Adrenal gland (tissue), 12 donors: ENCODE data around the gene SLC29A1. TPM values are rescaled to one million over a fixed set of nuclear protein-coding genes. Genes with fewer than 3 reads are reported as not detected.

Experiments used
- DNase-seq, 7 donors: peaks; one replicate each; pipeline ENCODE4 v3.0.0-alpha.2; 2019 to 2020
- H3K27ac ChIP-seq, 5 donors: fragments of 200-600 bp; sonication (generic) in 4 of 5; 1 replicate in 3 of 5; 2 replicates in 2 of 5; pipeline versions ENCODE4 v1.5.1 to v1.8.0; 2016 to 2020; ENCODE audit warnings: mild to moderate bottlenecking in 1 of 5
- H3K27me3 ChIP-seq: fragments of 200-600 bp; 2 replicates; pipeline ENCODE4 v1.8.0; 2021
- H3K36me3 ChIP-seq, 2 donors: fragments of 200-600 bp; replicated peaks in 1 of 2; 1 replicate in 1 of 2; 2 replicates in 1 of 2; pipeline versions ENCODE4 v1.5.1 to v1.8.0; 2018 to 2022
- H3K4me1 ChIP-seq, 2 donors: fragments of 200-600 bp; replicated peaks in 1 of 2; 1 replicate in 1 of 2; 2 replicates in 1 of 2; pipeline versions ENCODE4 v1.5.1 to v1.8.0; 2018 to 2021
- H3K4me3 ChIP-seq, 4 donors: fragments of 200-600 bp; sonication (generic) in 3 of 4; one replicate each; pipeline ENCODE4 v1.5.1; 2016 to 2018
- H3K9me3 ChIP-seq, 3 donors: fragments of 200-600 bp; sonication (generic) in 1 of 3; replicated peaks in 1 of 3; 1 replicate in 2 of 3; 2 replicates in 1 of 3; pipeline versions ENCODE4 v1.5.1 to v1.8.0; 2016 to 2021
- POLR2A ChIP-seq, 2 donors: fragments of 450-650 bp; IDR thresholded peaks; one replicate each; pipeline ENCODE4 v1.6.1; 2017; ENCODE audit warnings: antibody characterized with exemption in 2 of 2, mild to moderate bottlenecking in 2 of 2, moderate library complexity in 1 of 2
- WGBS, 4 donors: extraction: QIAGEN DNeasy Blood & Tissue Kit in 2 of 4; methylation state at CpG; one replicate each; pipeline versions ENCODE4 v1.1.5 to v1.1.7; 2013 to 2017; 5-methylcytosine and 5-hydroxymethylcytosine counted together
- intact Hi-C, 2 donors: fragments of 100-400 bp; cut with DNase I; formaldehyde crosslinking; loops; one replicate each; pipeline versions ENCODE4 v1.14.1 to v1.15.0; 2022 to 2023
- polyA plus RNA-seq, 3 donors: library from polyadenylated mRNA; stranded (reverse); fragments of 200-250 nt in 2 of 3; fragments of 350-450 nt in 1 of 3; fragmentation: Illumina TruSeq in 1 of 3; extraction: RNeasy Lipid Tissue Mini Kit (QIAGEN cat#74804) in 1 of 3; gene quantifications; one replicate each; pipeline ENCODE4 v1.2.3, GENCODE V29; 2013 to 2014
- total RNA-seq, 9 donors: library from RNA; depleted of rRNA in 4 of 9; stranded (reverse); fragments of >200 nt in 4 of 9; fragments of 120-200 nt in 1 of 9; fragmentation: NEBNext Ultra II Directional in 1 of 9; extraction: Animal tissue kit (Norgen Biotek cat#: 25700) in 1 of 9; gene quantifications; one replicate each; pipeline versions ENCODE4 v1.1.0 to v1.2.4, GENCODE V29; 2013 to 2023
- TF ChIP-seq, protein P1 (sequence below), 6 experiments: fragments of 450-650 bp in 4 of 6; fragments of 200-600 bp in 2 of 6; sonication (generic) in 1 of 6; IDR thresholded peaks; 1 replicate in 5 of 6; 2 replicates in 1 of 6; pipeline versions ENCODE4 v1.5.1 to v1.8.0; 2016 to 2021; ENCODE audit warnings: antibody characterized with exemption in 6 of 6, mild to moderate bottlenecking in 2 of 6, moderate library complexity in 1 of 6
- donor health status: healthy with polysubstance abuse.
- donor health status: Bipolar disorder and iron deficiency.
- donor health status: DM: yes; HTN: yes; CAD: no.
- donor health status: DM: no; HTN: no; CAD: no.
- donor health status: DM: no; HTN: no; CAD: no.
- donor health status: DM: yes; HTN: yes; CAD: no.

The SLC29A1 gene
- total and polyA plus RNA-seq, 12 donors = 48.6 to 356 (median 134) TPM

DNA sequence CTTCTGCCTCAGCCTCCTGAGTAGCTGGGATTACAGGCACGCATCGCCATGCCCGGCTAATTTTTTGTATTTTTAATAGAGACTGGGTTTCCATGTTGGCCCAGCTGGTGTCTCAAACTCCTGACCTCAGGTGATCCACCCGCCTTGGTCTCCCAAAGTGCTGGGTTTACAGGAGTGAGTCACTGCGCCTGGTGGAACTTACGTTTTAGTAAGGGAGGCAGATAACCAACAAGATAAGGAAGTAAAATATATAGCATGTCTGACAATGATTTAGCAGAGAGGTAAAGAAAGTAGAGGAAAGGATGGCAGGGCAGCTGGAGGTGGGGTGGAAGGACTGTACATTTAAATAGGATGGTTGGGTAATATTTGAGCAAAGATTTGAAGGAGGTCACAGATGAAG, 19.4 kb upstream of the SLC29A1 start:
- H3K27me3 ChIP-seq = no peaks in the 10 kb centered on the region
- H3K4me1 ChIP-seq = peaks cover 3 to 4% of the 10 kb centered on the region in 2 donors
- H3K27ac ChIP-seq = no peak overlapping the region
- WGBS, 4 donors = 92 to 97% (median 95%) methylated on average over 6 of the region's 6 CpGs
- intact Hi-C loops = no loop called here
- no peaks in the 10 kb centered on the region for H3K9me3 ChIP-seq
- H3K36me3 ChIP-seq = no peaks in the 10 kb centered on the region
- no peak for TF ChIP-seq POLR2A (IDR thresholded peaks at IDR 0.05)
- TF ChIP-seq, protein P1, sequence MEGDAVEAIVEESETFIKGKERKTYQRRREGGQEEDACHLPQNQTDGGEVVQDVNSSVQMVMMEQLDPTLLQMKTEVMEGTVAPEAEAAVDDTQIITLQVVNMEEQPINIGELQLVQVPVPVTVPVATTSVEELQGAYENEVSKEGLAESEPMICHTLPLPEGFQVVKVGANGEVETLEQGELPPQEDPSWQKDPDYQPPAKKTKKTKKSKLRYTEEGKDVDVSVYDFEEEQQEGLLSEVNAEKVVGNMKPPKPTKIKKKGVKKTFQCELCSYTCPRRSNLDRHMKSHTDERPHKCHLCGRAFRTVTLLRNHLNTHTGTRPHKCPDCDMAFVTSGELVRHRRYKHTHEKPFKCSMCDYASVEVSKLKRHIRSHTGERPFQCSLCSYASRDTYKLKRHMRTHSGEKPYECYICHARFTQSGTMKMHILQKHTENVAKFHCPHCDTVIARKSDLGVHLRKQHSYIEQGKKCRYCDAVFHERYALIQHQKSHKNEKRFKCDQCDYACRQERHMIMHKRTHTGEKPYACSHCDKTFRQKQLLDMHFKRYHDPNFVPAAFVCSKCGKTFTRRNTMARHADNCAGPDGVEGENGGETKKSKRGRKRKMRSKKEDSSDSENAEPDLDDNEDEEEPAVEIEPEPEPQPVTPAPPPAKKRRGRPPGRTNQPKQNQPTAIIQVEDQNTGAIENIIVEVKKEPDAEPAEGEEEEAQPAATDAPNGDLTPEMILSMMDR (IDR thresholded peaks at IDR 0.05) = no peak
- no peak for DNase-seq
- H3K4me3 ChIP-seq = no peak overlapping the region

DNA sequence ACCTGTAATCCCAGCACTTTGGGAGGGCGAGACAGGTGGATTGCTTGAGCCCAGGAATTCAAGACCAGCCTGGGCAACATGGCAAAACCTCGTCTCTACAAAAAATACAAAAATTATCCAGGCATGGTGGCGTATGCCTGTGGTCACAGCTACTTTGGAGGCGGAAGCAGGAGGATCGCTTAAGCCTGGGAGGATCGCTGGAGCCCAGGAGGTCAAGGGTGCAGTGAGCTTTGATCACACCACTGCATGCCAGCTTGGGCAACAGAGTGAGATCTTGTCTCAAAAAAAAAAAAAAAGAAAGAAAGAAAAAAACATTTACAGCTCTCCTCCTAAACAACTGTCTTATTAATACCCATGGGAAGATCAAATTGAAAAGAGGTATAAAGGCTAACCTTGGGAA, 15.4 kb upstream of the SLC29A1 start:
- Histone ChIP-seq H3K4me3 (no peak overlapping the region), H3K9me3 (no peaks in the 10 kb centered on the region), H3K27ac (no peak overlapping the region), H3K36me3 (no peaks in the 10 kb centered on the region), H3K4me1 (no peaks in the 10 kb centered on the region), H3K27me3 (no peaks in the 10 kb centered on the region)
- TF ChIP-seq, protein P1 (IDR thresholded peaks at IDR 0.05) = no peak
- no peak for TF ChIP-seq POLR2A (IDR thresholded peaks at IDR 0.05)
- DNase-seq = no peak
- WGBS, 4 donors = 78 to 84% (median 82%) methylated on average over 6 of the region's 6 CpGs
- intact Hi-C loops = no loop called here

DNA sequence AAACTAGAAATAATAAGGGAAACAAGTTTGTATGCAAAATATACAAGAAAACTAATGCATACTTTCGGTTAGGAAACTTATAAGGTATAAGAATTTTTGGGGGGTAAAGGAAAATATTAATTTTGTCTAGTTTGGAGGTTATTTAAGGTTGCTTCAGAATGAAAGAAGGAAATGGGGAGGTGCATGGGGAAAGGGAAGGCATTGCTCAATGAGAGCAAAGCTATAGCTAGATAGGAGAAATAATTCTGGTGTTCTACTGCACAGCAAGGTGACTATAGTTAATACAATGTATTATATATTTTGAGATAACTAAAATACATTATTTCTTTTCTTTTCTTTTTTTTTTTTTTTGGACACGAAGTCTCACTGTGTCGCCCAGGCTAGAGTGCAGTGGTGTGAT, 12.1 kb upstream of the SLC29A1 start:
- intact Hi-C loops = no loop called here

DNA sequence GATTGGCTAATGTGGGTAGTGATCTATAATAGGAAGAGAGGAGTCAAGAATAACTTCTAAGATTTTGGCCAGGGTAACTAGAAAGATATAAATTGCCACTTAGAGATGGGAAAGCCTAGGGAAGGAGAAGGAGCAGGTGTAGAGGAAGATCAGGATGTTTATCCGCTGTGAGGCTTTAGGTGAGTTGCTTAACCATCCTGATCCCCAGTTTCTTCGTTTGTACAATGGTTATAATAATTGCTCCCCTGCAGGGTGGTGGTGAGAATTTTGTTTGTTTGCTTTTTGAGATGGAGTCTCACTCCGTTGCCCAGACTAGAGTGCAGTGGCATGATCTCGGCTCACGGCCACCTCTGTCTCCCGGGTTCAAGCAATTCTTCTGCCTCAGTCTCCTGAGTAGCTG, 9.1 kb upstream of the SLC29A1 start:
- Histone ChIP-seq H3K4me3 (no peak overlapping the region), H3K9me3 (no peaks in the 10 kb centered on the region), H3K27ac (no peak overlapping the region), H3K27me3 (no peaks in the 10 kb centered on the region), H3K36me3 (no peaks in the 10 kb centered on the region), H3K4me1 (peaks cover 0 to 20% of the 10 kb centered on the region in 2 donors)
- intact Hi-C loops = no loop called here
- 87 to 95% (median 92%) methylated on average over 6 of the region's 6 CpGs for WGBS, 4 donors
- TF ChIP-seq, protein P1 (IDR thresholded peaks at IDR 0.05) = no peak
- TF ChIP-seq POLR2A (IDR thresholded peaks at IDR 0.05) = no peak
- DNase-seq = no peak

More for the DNA sequence above, 12.1 kb upstream of the SLC29A1 start:
- Histone ChIP-seq H3K27me3 (no peaks in the 10 kb centered on the region), H3K9me3 (no peaks in the 10 kb centered on the region), H3K36me3 (no peaks in the 10 kb centered on the region), H3K4me1 (no peaks in the 10 kb centered on the region), H3K27ac (no peak overlapping the region), H3K4me3 (no peak overlapping the region)
- WGBS, 4 donors = 72 to 78% (median 77%) methylated on average over 3 of the region's 3 CpGs
- no peak for DNase-seq
- TF ChIP-seq, protein P1 (IDR thresholded peaks at IDR 0.05) = no peak
- no peak for TF ChIP-seq POLR2A (IDR thresholded peaks at IDR 0.05)
